A673 (cell line): ENCODE measurements around the gene FMC1. TPM values are rescaled to one million over a fixed set of nuclear protein-coding genes. Genes with fewer than 3 reads are reported as not detected.

ENCODE experiments used
- BruUV-seq: library from RNA; stranded (reverse); fragments of 400-500 nt; replicated peaks from 2 replicates; lab custom pipeline; 2021; lab: Mats Ljungman, UMichigan
- CTCF ChIA-PET: fragments of 300-600 bp; sonication (Branson Sonifier 250); formaldehyde crosslinking; loops from one replicate; lab custom pipeline; 2022; ENCODE audit warnings: antibody characterized with exemption; lab: Charles Lee
- POLR2A ChIA-PET: fragments of 300-600 bp; sonication (Branson Sonifier 250); formaldehyde crosslinking; loops from one replicate; lab custom pipeline; 2022; ENCODE audit warnings: antibody characterized with exemption; ENCODE audit not compliant: low non-redundant PET; lab: Charles Lee
- DNase-seq: peaks from one replicate; pipeline ENCODE4 v3.0.0-alpha.2; 2015; ENCODE audit warnings: low spot score
- H3K27ac ChIP-seq: fragments of 200-600 bp; sonication (generic); 2 replicates; pipeline ENCODE4 v1.5.1; 2016; ENCODE audit warnings: mixed run types, low read depth, mild to moderate bottlenecking, mixed read lengths, antibody characterized with exemption, low read length; ENCODE audit not compliant: poor library complexity, severe bottlenecking
- H3K27me3 ChIP-seq: fragments of 200-600 bp; sonication (generic); replicated peaks from 2 replicates; pipeline ENCODE4 v1.6.1; 2017; ENCODE audit warnings: mixed run types, low read depth, mild to moderate bottlenecking, mixed read lengths, antibody characterized with exemption, low read length; ENCODE audit not compliant: insufficient read depth, poor library complexity
- H3K36me3 ChIP-seq: fragments of 200-600 bp; sonication (generic); 2 replicates; pipeline ENCODE4 v1.6.1; 2016; ENCODE audit warnings: mixed run types, mild to moderate bottlenecking, mixed read lengths, antibody characterized with exemption, low read length; ENCODE audit not compliant: insufficient read depth, poor library complexity, severe bottlenecking
- H3K4me1 ChIP-seq: fragments of 200-600 bp; sonication (generic); 2 replicates; pipeline ENCODE4 v1.6.1; 2017; ENCODE audit warnings: mixed run types, mild to moderate bottlenecking, mixed read lengths, antibody characterized with exemption, low read length; ENCODE audit not compliant: insufficient read depth, poor library complexity, severe bottlenecking
- H3K4me3 ChIP-seq: fragments of 200-600 bp; sonication (generic); 2 replicates; pipeline ENCODE4 v1.5.1; 2016; ENCODE audit warnings: low read depth, mixed run types, mild to moderate bottlenecking, mixed read lengths, low read length; ENCODE audit not compliant: poor library complexity, severe bottlenecking
- H3K9me3 ChIP-seq: fragments of 200-600 bp; sonication (generic); 2 replicates; pipeline ENCODE4 v1.6.1; 2016; ENCODE audit warnings: mixed run types, low read depth, mild to moderate bottlenecking, mixed read lengths, antibody characterized with exemption, low read length; ENCODE audit not compliant: poor library complexity, severe bottlenecking
- CTCF ChIP-seq: fragments of 300-800, 200-600 bp; sonication (generic); conservative IDR thresholded peaks from 2 replicates; pipeline ENCODE4 v1.5.1; 2017; ENCODE audit warnings: low read depth, mild to moderate bottlenecking, antibody characterized with exemption, low read length, moderate library complexity, mixed read lengths
- EZH2 ChIP-seq: fragments of 200-600 bp; sonication (generic); IDR thresholded peaks from 2 replicates; pipeline ENCODE4 v1.6.1; 2017; ENCODE audit warnings: borderline replicate concordance, low read depth, mild to moderate bottlenecking, mixed read lengths, antibody characterized with exemption, low read length; ENCODE audit not compliant: poor library complexity, severe bottlenecking
- intact Hi-C: fragments of 100-400 bp; cut with micrococcal nuclease; formaldehyde crosslinking; loops from one replicate; pipeline ENCODE4 v1.10.0; 2022; ENCODE audit not compliant: unreplicated experiment
- total RNA-seq: library from RNA; stranded (reverse); gene quantifications from 2 replicates; pipeline ENCODE4 v1.2.3, GENCODE V29; 2021

Gene FMC1
- total RNA-seq, 1 experiment from 2014 or later: 11.5 TPM

DNA sequence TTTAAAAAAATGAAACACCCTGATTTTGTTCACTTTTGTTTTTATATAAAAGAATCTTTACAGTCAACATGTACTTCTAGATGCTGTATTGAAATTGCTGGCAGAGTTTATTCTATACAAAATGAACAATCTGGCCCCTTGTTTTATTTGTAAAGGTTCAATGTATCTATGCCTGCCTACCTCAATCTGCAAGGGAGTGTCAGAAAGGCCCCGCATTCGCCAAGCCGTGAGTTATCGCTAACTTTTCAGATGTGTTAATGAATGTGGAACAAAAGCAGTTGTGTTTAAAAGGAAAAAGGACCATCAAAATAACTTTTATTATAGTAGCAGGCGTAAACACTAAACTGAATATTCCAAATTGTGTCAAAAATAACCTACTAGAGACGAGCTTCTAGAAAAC lies 33.1 kb downstream of the FMC1 start:
- CTCF ChIA-PET: no interaction called here
- Histone ChIP-seq H3K4me1 (no peaks in the 10 kb centered on the region), H3K27ac (no peak overlapping the region), H3K4me3 (no peak overlapping the region), H3K36me3 (peaks cover 32% of the 10 kb centered on the region), H3K27me3 (no peaks in the 10 kb centered on the region), H3K9me3 (no peaks in the 10 kb centered on the region)
- BruUV-seq: no TSS peak
- no peak for TF ChIP-seq EZH2
- no peak for TF ChIP-seq CTCF
- intact Hi-C loops: no loop called here
- POLR2A ChIA-PET: no interaction called here
- no peak for DNase-seq

DNA sequence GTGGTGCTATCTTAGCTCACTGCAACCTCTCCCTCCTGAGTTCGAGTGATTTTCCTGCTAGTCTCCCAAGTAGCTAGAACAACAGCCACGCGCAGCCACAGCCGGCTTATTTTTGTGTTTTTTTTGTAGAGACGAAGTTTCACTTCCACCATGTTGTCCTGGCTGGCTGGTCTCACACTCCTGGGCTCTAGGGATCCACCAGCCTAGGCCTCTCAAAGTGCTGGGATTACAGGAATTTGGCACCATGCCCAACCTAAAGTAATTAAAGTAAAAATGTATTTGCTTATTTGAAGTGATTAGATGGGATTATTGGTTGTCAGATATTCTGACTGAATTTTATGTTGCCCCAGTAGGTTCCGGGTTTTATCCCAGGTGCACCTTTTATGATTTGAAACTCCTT lies 41.3 kb downstream of the FMC1 start:
- Histone ChIP-seq H3K4me3 (no peak overlapping the region), H3K36me3 (peaks cover 58% of the 10 kb centered on the region), H3K4me1 (no peaks in the 10 kb centered on the region), H3K27me3 (no peaks in the 10 kb centered on the region), H3K9me3 (no peaks in the 10 kb centered on the region), H3K27ac (peak overlapping the region; percentile 19)
- no peak for DNase-seq
- CTCF ChIA-PET: interaction anchor here (0.7 kb wide), 1 partner anchor 1522 kb away, joined by 3 read pairs; no protein-coding TSS in a partner anchor
- no peak for TF ChIP-seq CTCF
- TF ChIP-seq EZH2: no peak
- BruUV-seq: no TSS peak
- intact Hi-C loops: no loop called here
- POLR2A ChIA-PET: no interaction called here

DNA sequence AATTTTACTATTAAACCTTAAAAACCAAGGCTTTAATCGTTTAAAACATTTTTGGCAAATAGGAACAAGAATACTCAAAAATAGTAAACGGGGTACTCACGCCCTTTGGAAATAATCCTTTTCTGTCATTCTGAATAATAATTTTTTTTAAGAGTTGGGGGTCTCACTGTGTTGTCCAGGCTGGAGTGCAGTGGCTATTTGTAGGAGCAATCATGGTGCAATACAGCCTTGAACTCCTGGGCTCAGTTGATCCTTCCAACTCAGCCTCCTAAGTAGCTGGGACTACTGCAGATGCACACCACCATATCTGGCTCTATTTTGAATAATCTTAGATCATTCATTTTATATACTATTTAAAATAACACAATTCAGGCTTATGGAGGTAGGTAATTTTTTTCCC lies 43.5 kb downstream of the FMC1 start:
- no peaks in the 10 kb centered on the region for H3K9me3 ChIP-seq
- peaks cover 50% of the 10 kb centered on the region for H3K36me3 ChIP-seq
- TF ChIP-seq CTCF: no peak
- no peak for TF ChIP-seq EZH2
- intact Hi-C loops: no loop called here
- BruUV-seq: TSS peak; percentile 6
- H3K27ac ChIP-seq: no peak overlapping the region
- no peaks in the 10 kb centered on the region for H3K4me1 ChIP-seq
- POLR2A ChIA-PET: no interaction called here
- H3K27me3 ChIP-seq: no peaks in the 10 kb centered on the region
- CTCF ChIA-PET: no interaction called here
- DNase-seq: no peak
- no peak overlapping the region for H3K4me3 ChIP-seq
